ENCODE measurements around the gene IFRD1. TPM values are rescaled to one million over a fixed set of nuclear protein-coding genes. Genes with fewer than 3 reads are reported as not detected.

IFRD1 gene
- total and polyA plus RNA-seq, 4 donors: 37.2 to 98.2 (median 40.7) TPM

- Histone ChIP-seq H3K9me3 (ENCODE audit: control insufficient read depth in 4 of 4, insufficient read depth in 3 of 4, low read length in 3 of 4) (no peaks in the 10 kb centered on the region), H3K4me1 (ENCODE audit: control insufficient read depth in 5 of 5, insufficient read depth in 5 of 5, low read length in 5 of 5) (peaks cover 0 to 7% (median 0%) of the 10 kb centered on the region in 5 donors), H3K27ac (ENCODE audit: low read depth in 1 of 2, low read length in 1 of 2) (no peak overlapping the region), H3K4me3 (no peak overlapping the region), H3K27me3 (ENCODE audit: control insufficient read depth in 3 of 3, insufficient read depth in 3 of 3, low read length in 2 of 3) (no peaks in the 10 kb centered on the region), H3K36me3 (ENCODE audit: control insufficient read depth in 4 of 4, insufficient read depth in 4 of 4, low read length in 4 of 4) (no peaks in the 10 kb centered on the region), H3K9ac (ENCODE audit: insufficient read depth in 1 of 2, low read length in 2 of 2) (no peak overlapping the region)
- no peak for DNase-seq
- no peak for TF ChIP-seq CTCF (IDR thresholded peaks at IDR 0.05; ENCODE audit: control extremely low read depth, extremely low read depth)
- WGBS, 2 donors: 74 to 80% methylated on average over 2 of the region's 2 CpGs
- ATAC-seq (ENCODE audit: insufficient read depth, low FRiP score): no peak
These were observed 26.3 kb upstream of the IFRD1 start for GRCh38 chr7:112423987-112424386.

- Histone ChIP-seq H3K27me3 (ENCODE audit: control insufficient read depth in 3 of 3, insufficient read depth in 3 of 3, low read length in 2 of 3) (no peaks in the 10 kb centered on the region), H3K4me1 (ENCODE audit: control insufficient read depth in 5 of 5, insufficient read depth in 5 of 5, low read length in 5 of 5) (peaks cover 0 to under 1% (median 0%) of the 10 kb centered on the region in 5 donors), H3K27ac (ENCODE audit: low read depth in 1 of 2, low read length in 1 of 2) (no peak overlapping the region), H3K9me3 (ENCODE audit: control insufficient read depth in 4 of 4, insufficient read depth in 3 of 4, low read length in 3 of 4) (no peaks in the 10 kb centered on the region), H3K4me3 (no peak overlapping the region), H3K9ac (ENCODE audit: insufficient read depth in 1 of 2, low read length in 2 of 2) (no peak overlapping the region), H3K36me3 (ENCODE audit: control insufficient read depth in 4 of 4, insufficient read depth in 4 of 4, low read length in 4 of 4) (no peaks in the 10 kb centered on the region)
- DNase-seq (no peak), ATAC-seq (ENCODE audit: insufficient read depth, low FRiP score) (no peak)
- TF ChIP-seq CTCF (IDR thresholded peaks at IDR 0.05; ENCODE audit: control extremely low read depth, extremely low read depth): no peak
- 94 to 100% methylated on average over 1 of the region's 1 CpG for WGBS, 2 donors
These were observed 22.3 kb upstream of the IFRD1 start for GRCh38 chr7:112427984-112428383.

- ATAC-seq (ENCODE audit: insufficient read depth, low FRiP score) (no peak), DNase-seq (no peak)
- no peak overlapping the region for H3K4me3 ChIP-seq
- no peak overlapping the region for H3K9ac ChIP-seq (ENCODE audit: insufficient read depth in 1 of 2, low read length in 2 of 2)
- H3K9me3 ChIP-seq (ENCODE audit: control insufficient read depth in 4 of 4, insufficient read depth in 3 of 4, low read length in 3 of 4): no peaks in the 10 kb centered on the region
- no peaks in the 10 kb centered on the region for H3K36me3 ChIP-seq (ENCODE audit: control insufficient read depth in 4 of 4, insufficient read depth in 4 of 4, low read length in 4 of 4)
- no peaks in the 10 kb centered on the region for H3K4me1 ChIP-seq (ENCODE audit: control insufficient read depth in 5 of 5, insufficient read depth in 5 of 5, low read length in 5 of 5)
- H3K27ac ChIP-seq (ENCODE audit: low read depth in 1 of 2, low read length in 1 of 2): no peak overlapping the region
- WGBS, 2 donors: 77 to 85% methylated on average over 2 of the region's 2 CpGs
- H3K27me3 ChIP-seq (ENCODE audit: control insufficient read depth in 3 of 3, insufficient read depth in 3 of 3, low read length in 2 of 3): no peaks in the 10 kb centered on the region
- TF ChIP-seq CTCF (IDR thresholded peaks at IDR 0.05; ENCODE audit: control extremely low read depth, extremely low read depth): no peak
These were observed 21.5 kb upstream of the IFRD1 start for GRCh38 chr7:112428715-112429114.

GRCh38 chr7:112430649-112431048 is 19.6 kb upstream of the IFRD1 start:
- no peak for DNase-seq
- Histone ChIP-seq H3K4me3 (no peak overlapping the region), H3K36me3 (ENCODE audit: control insufficient read depth in 4 of 4, insufficient read depth in 4 of 4, low read length in 4 of 4) (no peaks in the 10 kb centered on the region), H3K4me1 (ENCODE audit: control insufficient read depth in 5 of 5, insufficient read depth in 5 of 5, low read length in 5 of 5) (no peaks in the 10 kb centered on the region), H3K9ac (ENCODE audit: insufficient read depth in 1 of 2, low read length in 2 of 2) (no peak overlapping the region), H3K27me3 (ENCODE audit: control insufficient read depth in 3 of 3, insufficient read depth in 3 of 3, low read length in 2 of 3) (no peaks in the 10 kb centered on the region), H3K27ac (ENCODE audit: low read depth in 1 of 2, low read length in 1 of 2) (no peak overlapping the region), H3K9me3 (ENCODE audit: control insufficient read depth in 4 of 4, insufficient read depth in 3 of 4, low read length in 3 of 4) (no peaks in the 10 kb centered on the region)
- TF ChIP-seq CTCF (IDR thresholded peaks at IDR 0.05; ENCODE audit: control extremely low read depth, extremely low read depth): no peak
- ATAC-seq (ENCODE audit: insufficient read depth, low FRiP score): no peak
- WGBS, 2 donors: 91 to 92% methylated on average over 2 of the region's 2 CpGs

Data from lung (tissue), 12 donors.